ENCODE results near the gene ADGRD2. TPM values are rescaled to one million over a fixed set of nuclear protein-coding genes. Genes with fewer than 3 reads are reported as not detected.
A peak's percentile ranks its signal among the peaks of the same experiment; 100 is the strongest.

Gene ADGRD2, protein sequence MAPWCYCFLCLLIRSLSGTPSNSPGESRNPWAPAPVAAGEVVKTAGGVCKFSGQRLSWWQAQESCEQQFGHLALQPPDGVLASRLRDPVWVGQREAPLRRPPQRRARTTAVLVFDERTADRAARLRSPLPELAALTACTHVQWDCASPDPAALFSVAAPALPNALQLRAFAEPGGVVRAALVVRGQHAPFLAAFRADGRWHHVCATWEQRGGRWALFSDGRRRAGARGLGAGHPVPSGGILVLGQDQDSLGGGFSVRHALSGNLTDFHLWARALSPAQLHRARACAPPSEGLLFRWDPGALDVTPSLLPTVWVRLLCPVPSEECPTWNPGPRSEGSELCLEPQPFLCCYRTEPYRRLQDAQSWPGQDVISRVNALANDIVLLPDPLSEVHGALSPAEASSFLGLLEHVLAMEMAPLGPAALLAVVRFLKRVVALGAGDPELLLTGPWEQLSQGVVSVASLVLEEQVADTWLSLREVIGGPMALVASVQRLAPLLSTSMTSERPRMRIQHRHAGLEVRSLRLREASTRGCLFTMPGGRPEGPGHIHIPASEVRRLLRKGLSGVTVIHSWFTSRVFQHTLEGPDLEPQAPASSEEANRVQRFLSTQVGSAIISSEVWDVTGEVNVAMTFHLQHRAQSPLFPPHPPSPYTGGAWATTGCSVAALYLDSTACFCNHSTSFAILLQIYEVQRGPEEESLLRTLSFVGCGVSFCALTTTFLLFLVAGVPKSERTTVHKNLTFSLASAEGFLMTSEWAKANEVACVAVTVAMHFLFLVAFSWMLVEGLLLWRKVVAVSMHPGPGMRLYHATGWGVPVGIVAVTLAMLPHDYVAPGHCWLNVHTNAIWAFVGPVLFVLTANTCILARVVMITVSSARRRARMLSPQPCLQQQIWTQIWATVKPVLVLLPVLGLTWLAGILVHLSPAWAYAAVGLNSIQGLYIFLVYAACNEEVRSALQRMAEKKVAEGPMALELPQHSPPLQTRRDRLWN
- total RNA-seq (2022): not detected in 2 replicates
- Bru-seq, nascent RNA: not detected
- BruChase-seq, experiment 1, labeled RNA remaining after a 2-hour chase: percentile 0 among the genes with signal in this experiment
- not detected for BruChase-seq, experiment 2, labeled RNA remaining after a 6-hour chase
- long read RNA-seq: 0 reads

DNA sequence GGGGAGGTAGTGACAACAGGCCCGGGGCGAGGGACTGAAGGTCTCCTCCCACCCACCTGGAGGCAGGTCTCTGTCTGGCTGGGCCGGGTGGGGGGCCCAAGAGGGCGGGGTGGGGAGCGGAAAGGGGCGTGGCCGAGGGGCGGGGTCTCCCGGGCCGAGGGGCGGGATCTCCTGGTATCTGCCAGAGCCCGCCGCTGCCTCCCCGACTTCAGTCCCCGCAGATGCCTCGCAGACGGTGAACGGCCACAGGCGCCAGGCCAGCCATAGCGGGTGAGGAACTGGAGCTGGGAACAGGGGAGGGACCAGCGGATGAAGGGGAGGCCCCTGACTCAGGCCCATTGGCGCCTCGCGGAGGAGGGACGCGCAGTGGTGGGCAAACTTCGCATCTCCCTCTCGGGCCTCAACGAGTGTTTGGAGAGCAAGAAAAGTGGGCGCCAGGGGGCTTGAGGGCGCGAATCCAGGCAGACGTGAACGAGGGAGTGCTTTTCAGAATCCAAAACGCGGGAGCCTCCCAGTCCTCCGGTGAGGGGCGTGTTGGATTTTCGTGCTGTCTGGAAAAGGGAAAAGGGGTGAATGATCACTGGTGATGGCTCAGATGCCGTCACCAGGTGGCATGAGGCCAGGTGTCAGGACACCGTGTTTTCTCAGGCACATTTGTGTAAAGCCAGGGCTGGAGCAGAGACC lies at the start of gene ADGRD2:
Gene ADGRD2, plus strand, starts transcription at position 211 of the 684 bp plus-strand sequence. CDS start 1,216 bp downstream, outside the sequence.
- Histone ChIP-seq H3K4me3 (ENCODE audit: low read depth, low read length) (no peak within 1 kb of the TSS), H3K4me1 (peaks cover 6% of the 10 kb centered on the region), H3K36me3 (ENCODE audit: control insufficient read depth, insufficient read depth, low read length) (no peaks in the 10 kb centered on the region), H3K9me3 (no peaks in the 10 kb centered on the region), H3K27me3 (replicated peaks; ENCODE audit: control insufficient read depth, insufficient read depth, low read length) (no peaks in the 10 kb centered on the region)
- no peaks in the 10 kb centered on the region for H3K9me3 Mint-ChIP-seq (ENCODE audit: unreplicated experiment)
- intact Hi-C loops (cut with micrococcal nuclease; ENCODE audit: unreplicated experiment): no loop called here
- ChIA-PET POLR2A (no interaction called here), CTCF (no interaction called here)
- H3K27me3 Mint-ChIP-seq (ENCODE audit: insufficient read depth, unreplicated experiment): no peaks in the 10 kb centered on the region
- TF ChIP-seq, protein P1, sequence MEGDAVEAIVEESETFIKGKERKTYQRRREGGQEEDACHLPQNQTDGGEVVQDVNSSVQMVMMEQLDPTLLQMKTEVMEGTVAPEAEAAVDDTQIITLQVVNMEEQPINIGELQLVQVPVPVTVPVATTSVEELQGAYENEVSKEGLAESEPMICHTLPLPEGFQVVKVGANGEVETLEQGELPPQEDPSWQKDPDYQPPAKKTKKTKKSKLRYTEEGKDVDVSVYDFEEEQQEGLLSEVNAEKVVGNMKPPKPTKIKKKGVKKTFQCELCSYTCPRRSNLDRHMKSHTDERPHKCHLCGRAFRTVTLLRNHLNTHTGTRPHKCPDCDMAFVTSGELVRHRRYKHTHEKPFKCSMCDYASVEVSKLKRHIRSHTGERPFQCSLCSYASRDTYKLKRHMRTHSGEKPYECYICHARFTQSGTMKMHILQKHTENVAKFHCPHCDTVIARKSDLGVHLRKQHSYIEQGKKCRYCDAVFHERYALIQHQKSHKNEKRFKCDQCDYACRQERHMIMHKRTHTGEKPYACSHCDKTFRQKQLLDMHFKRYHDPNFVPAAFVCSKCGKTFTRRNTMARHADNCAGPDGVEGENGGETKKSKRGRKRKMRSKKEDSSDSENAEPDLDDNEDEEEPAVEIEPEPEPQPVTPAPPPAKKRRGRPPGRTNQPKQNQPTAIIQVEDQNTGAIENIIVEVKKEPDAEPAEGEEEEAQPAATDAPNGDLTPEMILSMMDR (IDR thresholded peaks at IDR 0.05; ENCODE audit: insufficient read depth in 1 of 2, low read depth in 1 of 2, low read length in 1 of 2, severe bottlenecking in 1 of 2, unreplicated experiment in 1 of 2): no peak
- H3K4me3 Mint-ChIP-seq (ENCODE audit: unreplicated experiment): no peak within 1 kb of the TSS
- no TSS peak for BruUV-seq (replicated peaks)
- no peaks in the 10 kb centered on the region for H3K36me3 Mint-ChIP-seq (ENCODE audit: insufficient read depth, unreplicated experiment)
- no peak within 1 kb of the TSS for H3K27ac Mint-ChIP-seq (ENCODE audit: unreplicated experiment)
- DNase-seq: no peak
- no peaks in the 10 kb centered on the region for H3K4me1 Mint-ChIP-seq (ENCODE audit: low read depth, unreplicated experiment)

DNA sequence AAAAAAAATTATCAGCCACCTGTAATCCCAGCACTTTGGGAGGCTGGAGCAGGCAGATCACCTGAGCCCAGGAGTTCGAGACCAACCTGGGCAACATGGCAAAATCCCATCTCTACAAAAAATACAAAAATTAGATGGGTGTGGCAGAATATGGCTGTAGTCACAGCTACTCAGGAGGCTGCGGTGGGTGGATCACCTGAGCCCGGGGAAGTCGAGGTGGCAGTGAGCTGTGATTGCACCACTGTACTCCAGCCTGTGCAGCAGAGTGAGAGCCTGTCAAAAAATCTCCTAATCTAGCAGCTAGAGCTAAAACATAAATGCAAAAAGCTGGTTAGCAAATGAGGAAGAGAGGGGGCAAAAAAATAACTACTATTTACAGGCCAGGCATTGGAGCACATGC lies 47.0 kb upstream of the ADGRD2 start:
- Mint-ChIP-seq H3K9me3 (ENCODE audit: unreplicated experiment) (no peaks in the 10 kb centered on the region), H3K36me3 (ENCODE audit: insufficient read depth, unreplicated experiment) (peaks cover 79% of the 10 kb centered on the region), H3K27me3 (ENCODE audit: insufficient read depth, unreplicated experiment) (no peaks in the 10 kb centered on the region), H3K4me3 (ENCODE audit: unreplicated experiment) (no peak overlapping the region), H3K27ac (ENCODE audit: unreplicated experiment) (no peak overlapping the region), H3K4me1 (ENCODE audit: low read depth, unreplicated experiment) (no peaks in the 10 kb centered on the region)
- BruUV-seq (replicated peaks): no TSS peak
- Histone ChIP-seq H3K4me3 (ENCODE audit: low read depth, low read length) (no peak overlapping the region), H3K27me3 (replicated peaks; ENCODE audit: control insufficient read depth, insufficient read depth, low read length) (no peaks in the 10 kb centered on the region), H3K9me3 (no peaks in the 10 kb centered on the region), H3K4me1 (no peaks in the 10 kb centered on the region), H3K36me3 (ENCODE audit: control insufficient read depth, insufficient read depth, low read length) (peaks cover 2% of the 10 kb centered on the region; the same call in 1 of the 2 replicates)
- ChIA-PET CTCF (no interaction called here), POLR2A (no interaction called here)
- DNase-seq: no peak
- intact Hi-C loops (cut with micrococcal nuclease; ENCODE audit: unreplicated experiment): no loop called here
- TF ChIP-seq, protein P1 (IDR thresholded peaks at IDR 0.05; ENCODE audit: insufficient read depth in 1 of 2, low read depth in 1 of 2, low read length in 1 of 2, severe bottlenecking in 1 of 2, unreplicated experiment in 1 of 2): no peak
